Measurements from ENCODE around the gene DHRSX.

- TF ChIP-seq, protein P1, sequence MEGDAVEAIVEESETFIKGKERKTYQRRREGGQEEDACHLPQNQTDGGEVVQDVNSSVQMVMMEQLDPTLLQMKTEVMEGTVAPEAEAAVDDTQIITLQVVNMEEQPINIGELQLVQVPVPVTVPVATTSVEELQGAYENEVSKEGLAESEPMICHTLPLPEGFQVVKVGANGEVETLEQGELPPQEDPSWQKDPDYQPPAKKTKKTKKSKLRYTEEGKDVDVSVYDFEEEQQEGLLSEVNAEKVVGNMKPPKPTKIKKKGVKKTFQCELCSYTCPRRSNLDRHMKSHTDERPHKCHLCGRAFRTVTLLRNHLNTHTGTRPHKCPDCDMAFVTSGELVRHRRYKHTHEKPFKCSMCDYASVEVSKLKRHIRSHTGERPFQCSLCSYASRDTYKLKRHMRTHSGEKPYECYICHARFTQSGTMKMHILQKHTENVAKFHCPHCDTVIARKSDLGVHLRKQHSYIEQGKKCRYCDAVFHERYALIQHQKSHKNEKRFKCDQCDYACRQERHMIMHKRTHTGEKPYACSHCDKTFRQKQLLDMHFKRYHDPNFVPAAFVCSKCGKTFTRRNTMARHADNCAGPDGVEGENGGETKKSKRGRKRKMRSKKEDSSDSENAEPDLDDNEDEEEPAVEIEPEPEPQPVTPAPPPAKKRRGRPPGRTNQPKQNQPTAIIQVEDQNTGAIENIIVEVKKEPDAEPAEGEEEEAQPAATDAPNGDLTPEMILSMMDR (IDR thresholded peaks at IDR 0.05): no peak
- TF ChIP-seq POLR2A (IDR thresholded peaks at IDR 0.05; ENCODE audit: low read depth): no peak
Measured at GRCh38 chrX:2452799-2453198, 48.0 kb downstream of the DHRSX start.

Measured in esophagus muscularis mucosa (tissue), 3 donors.